Activated CD4-positive, alpha-beta T cell treated with anti-CD3 and anti-CD28 coated beads, Interleukin-2, amount 50 U/mL, for 4 hours (primary cell): ENCODE data around the gene SERPINB6.
A peak's percentile ranks its signal among the peaks of the same experiment; 100 is the strongest.

Source experiments
- DNase-seq, 2 experiments: peaks; one replicate each; pipeline ENCODE4 v3.0.0-alpha.2; 2020

Gene SERPINB6

DNA sequence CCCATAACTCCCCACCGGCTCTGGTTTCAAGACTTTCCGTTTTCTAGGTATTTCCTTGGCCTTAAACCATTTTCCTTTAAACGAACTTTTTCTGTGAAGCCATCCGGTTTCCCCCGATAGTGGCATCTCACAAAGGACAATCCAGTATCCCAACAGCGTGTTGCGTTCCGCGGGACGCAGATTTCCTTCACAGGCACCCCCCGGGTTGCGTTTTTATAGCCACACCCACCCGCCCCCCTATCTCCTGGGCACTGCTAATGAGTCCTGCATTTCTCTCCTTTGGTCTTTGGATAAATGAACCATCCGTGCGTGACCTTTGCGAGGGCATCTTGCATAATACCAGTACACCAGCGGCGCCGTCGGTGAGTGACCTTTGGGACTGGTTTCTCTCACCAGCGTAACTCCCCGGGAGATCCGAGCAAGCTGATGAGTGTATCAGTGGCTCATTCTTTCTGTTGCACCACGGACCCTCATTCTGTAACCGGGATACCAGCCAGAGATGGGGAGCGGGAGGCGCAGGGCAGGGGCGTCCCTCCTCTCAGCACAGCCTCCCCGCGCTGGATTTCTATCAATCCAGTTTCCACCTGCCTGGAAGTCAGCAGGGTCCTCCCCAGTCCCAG is 27.7 kb upstream of the SERPINB6 start:
- peak; percentile 57 to 60 for DNase-seq

DNA sequence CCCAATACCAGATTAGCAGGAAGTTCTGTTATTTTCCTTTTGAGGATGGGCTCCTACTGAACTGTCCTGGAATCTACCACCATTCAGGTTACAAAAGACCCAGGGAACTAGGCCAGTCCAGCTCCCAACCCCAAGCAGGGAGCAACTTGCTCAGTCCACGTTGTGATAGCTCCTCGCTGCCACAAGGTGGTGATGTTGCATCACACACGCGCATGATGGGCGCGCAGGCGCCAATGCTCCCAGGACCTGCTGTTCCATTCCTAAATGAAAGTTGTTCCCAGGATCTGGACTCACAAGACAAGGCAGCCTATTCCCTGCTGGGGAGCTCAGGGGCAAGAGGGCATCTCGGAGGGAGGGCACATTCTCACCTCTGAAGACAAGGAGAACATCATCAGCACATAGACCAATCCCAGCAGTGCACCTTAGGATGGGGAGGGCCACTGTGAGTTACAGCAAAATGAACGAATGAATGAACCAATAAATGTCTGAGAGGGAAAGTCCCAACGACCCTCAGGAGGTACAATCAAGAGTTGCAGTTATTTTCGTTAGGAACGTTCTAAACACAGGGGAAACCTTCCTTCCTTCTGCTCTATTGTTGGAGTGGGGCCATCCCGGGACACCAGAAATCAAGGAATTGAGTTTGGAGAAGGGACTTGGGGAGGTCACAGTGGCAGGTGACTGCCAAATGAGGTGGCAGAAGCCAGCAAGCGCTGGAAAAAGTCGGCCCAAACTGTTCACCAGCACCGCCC is 27.1 kb upstream of the SERPINB6 start:
- DNase-seq, result peak; percentile 33

DNA sequence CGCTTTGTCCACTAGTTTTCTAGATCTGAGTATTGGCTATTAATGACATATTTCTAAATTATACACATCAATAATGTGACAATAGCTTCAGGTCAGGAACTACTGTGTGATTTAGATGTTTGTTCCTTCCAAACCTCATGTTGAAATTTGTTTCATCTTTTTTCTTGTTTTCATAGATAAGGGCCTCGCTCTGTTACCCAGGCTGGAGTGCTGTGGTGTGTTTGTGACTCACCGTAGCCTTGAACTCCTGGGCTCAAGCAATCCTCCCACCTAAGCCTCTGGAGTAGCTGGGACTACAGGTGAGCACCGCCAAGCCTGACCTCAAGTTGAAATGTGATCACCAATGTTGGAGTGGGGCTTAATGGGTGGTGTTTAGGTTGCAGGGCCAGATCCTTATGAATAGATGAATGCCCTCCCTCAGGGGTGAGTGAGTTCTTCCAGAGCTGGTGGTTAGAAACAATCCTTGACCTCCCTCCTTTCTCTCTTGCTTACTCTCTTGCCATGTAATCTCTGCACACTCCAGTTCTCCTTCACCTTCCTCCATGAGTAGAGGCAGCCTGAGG is 22.5 kb upstream of the SERPINB6 start:
- DNase-seq, result no peak

DNA sequence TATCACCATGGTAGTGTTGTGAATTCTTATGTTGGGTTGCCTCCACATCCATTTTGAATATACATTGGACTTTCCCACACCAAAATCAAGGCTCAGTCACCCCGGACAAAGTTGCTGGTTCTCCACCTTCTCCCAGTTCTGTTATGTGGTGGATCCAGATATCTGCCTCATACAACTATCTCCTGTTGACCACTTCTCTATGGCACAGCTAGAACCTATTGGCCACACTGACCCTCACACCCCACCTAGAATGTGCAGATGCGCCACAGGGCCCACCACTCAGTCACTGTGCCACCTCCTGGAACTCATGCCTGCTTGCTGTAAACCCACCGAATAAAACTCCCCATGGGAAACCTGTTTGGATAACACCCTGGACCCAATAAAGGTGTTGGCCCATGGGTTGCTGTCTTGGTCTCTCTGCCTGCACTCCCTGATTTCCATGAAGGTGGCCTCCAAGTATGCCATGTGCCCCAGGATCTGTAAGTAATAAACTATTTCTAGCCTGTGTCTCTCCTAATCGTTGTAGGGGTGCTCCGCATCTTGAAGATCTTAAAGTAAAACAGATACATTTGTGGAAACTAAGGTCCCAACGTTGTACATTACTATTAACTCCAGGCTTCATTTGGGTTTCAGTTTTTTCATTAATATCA is 21.1 kb upstream of the SERPINB6 start:
- DNase-seq, result no peak

DNA sequence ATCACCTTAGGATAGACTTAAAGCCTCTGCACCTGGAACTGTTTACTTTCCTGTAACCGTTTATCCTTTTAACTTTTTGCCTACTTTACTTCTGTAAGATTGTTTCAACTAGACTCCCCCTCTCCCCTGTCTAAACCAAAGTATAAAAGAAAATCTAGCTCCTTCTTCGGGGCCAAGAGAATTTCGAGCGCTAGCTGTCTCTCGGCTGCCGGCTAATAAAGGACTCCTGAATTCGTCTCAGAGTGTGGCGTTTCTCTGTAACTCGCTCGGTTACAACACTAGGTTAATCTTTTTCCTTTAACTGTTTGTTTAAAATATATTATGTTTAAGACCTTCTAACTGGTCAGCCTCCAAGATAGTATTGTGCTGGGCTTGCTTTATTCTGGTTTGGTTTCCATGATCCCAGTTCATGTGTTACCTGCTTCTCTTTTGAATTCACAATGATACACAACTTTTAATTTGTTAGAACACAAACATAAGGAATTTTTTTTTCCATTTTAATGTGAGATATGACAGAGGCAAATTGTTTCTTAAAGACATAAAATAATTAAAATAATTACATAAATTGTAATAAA is 19.7 kb upstream of the SERPINB6 start:
- no peak for DNase-seq

DNA sequence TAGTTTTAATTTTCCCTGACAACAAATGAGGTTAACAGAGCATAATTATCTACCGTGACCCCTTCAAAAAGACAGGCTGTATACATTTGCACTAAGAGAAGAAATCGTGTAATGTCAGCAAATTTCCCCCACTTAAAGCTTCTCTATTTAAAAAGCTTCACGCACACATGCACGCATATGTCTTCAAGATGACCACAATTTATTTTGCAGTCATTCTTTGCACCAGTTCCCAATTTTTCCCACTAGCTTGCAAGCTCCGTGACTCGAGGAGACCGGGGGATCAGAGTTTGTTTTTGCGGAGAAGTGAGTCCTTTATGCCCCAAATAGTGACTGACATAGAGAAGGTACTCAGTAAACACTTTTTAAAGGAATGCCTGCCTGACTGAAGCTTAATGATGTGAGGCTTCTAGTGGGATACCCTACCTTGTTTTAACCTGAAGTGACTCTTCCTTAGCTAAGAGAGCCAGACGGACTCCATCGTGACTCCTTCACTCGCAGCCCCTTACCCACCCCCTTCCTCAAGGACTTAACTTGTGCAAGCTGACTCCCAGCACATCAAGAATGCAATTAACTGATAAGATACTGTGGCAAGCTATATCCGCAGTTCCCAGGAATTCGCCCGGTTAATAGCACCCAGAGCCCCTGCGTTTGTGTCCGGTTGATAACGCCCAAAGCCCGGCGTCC is 19.0 kb upstream of the SERPINB6 start:
- no peak for DNase-seq

DNA sequence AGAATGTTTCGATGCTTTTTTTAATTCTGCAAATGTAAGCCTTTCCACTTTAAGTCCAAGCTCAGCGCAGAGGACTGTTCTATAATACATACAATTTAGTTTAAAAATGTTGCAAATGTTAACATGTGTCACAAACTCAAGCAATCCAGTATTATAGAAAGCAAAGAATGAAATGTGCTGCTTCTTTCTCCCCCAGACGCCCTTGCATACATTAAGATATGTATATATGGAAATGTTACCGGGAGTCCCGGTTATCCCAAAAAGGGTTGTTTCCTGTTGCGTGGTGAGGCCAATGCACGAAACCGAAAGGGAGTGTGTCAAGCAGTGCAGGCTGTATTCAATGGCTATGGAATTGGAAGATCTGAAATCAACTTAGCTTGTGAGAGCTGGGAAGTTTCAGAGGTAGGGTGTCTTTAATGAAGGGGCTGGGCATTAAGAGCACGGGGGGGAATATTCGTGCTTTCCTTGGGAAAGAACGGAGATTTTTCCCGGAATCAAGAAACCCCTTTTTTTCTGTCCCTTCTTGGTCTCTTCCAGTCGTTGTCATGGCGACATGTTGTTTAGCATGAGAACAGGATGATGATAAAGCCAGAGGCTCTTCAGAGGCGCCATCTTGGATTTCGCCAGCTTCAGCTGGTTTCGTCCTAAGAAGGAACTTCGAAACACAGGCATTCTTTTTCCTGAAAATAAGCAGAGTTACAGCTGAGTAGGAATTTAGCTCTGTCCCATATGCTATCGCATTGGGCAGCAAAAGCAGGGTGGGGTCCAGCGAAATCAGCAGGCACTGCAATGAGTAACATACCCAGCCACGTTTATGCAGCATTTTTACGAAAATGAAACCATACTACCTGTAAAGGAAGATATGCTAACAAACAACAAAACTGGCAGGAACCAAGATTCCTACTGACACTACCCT is 18.2 kb upstream of the SERPINB6 start:
- peak; percentile 52 to 62 for DNase-seq

DNA sequence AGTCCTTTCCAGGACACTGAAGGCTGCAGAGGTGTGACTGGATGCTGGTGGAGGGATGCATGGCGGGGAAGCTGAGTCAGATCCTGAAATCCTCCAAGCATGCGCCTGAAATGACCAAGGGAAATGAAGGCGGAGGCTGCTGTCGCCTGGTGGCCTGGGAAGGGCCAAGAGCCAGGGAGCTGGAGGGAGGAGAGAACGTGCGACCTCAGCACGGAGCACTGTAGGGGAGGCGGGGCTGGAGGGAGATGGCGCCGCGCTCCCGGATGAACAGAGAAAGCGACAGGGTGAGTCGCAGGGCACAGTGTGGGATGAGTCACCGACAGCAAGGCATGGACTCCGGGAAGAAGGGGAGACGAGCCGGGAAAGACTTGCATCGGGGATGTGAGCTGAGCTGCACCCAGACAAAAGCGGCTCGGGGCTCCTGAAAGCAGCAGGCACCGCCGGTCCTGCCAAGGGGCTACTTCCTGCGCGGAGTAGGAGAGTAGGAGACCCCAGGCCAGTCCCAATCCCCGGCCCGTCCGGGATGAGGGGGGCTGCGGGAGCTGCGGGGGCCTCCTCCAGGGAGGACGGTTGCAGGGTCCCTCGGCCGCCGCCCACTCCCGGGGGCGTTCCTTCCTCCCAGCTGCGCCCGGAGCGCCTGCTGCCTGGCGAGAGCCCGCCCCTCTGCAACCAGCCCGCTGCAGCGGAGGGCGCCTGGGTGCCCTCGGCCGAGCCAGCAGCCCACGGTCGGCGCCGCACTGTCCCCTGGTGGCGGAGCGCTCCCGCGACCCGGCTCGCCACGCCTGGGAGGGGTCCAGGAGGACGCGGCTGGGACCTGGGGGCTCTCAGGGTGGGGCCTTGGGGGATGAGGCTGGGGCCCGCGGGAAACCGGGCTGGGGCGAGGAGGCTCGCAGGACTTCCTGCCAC is 17.3 kb upstream of the SERPINB6 start:
- peak; percentile 61 to 62 for DNase-seq

DNA sequence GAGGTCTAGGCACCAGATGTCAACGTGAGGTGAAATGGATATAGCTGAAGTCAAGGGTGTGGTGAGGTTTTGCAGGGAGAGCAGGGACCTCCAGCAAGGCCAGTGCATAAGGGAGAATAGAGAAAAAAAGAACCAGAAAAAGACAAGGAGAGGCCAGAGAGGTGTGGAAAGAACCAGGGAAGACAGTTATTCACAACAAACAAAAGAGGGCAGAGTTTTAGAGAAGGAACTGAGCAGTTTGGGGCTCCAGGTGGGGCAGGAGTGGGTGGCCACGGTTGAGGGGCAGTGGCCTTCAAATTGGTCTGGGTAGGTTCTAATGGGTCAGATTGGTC is 16.7 kb upstream of the SERPINB6 start:
- DNase-seq, result no peak

DNA sequence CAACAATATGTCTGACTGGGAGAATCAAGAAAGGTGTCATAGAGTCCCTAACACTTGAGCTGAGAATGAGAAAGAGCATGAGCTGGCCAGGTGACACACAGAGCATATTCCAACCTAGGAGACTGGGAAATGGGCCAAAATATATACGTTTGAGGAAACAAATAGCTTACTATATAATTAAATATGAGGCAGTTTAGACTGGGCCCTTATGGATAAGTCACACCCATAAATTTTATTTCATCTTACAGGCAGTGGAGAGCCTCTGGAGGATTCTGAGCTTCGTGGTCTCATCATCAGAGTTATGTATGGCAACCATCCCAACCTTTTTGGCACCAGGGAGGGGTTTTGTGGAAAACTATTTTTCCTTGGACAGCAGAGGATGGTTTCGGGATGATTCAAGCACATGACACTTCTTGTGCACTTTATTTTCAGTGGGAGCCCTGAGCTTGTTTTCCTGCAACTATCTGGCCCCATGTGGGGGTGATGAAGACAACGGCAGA is 15.4 kb upstream of the SERPINB6 start:
- no peak for DNase-seq

DNA sequence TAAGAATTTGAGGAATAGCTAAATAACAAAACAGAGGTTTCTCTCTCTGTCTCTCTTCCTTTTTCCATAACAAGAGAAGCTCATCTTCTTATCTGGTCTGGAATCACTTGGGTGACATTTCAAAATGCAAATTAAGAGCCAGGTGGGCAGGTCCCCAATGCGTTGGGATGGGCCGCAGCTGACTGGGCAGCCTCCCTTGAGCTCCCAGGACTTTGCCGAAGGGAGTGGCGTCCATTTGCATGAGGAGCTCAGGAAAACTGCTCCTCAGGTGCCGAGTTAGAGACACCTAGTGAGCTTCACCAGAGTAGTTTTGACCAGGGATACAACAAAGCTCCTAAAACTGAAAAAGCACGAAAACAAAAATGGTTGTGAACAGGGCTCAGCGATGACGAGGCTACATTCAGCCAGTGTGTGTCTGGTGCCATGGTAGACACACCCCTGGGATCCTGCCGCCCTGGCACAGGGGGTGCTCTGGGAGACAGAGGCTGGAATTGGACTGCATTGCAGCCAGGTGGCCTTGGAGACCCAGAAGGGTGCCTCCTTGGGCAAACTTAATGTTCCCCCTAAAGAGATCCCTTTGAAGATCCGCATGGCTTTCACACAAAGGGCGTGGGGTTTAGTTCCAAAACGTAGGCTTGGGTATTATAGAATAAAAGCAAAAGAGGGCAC is 13.5 kb upstream of the SERPINB6 start:
- no peak for DNase-seq

DNA sequence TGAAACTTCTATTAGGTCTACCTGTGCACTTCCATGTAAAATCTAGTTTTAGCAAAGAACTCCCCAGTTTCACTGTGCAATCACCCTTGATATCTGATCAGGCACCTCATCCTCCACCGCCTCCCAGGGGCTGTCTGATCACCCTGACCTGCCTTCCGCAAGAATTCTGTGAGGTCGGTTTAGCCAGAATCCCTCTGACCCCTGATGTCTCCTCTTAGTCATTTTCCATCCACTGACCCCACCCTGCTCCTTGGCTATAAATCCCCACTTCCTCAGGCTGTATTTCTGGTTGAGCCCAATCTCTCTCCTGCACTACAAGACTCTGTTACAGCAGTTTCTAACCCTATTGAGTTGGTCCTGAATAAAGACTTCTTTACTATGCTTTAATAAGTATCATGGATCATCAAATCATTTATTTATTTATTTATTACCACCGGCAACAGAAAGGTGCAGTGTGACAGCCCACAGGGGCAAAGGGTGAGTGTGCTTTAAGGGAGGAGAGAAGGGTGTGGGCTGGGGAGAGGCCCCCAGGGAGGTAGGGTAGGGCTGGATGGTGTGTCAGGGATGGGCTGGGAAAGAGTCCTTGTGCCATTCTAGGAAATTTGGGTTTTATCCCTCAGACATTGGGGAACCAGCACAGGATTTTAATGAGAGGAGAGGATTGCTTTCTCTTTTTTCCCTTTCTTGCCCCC is 11.2 kb upstream of the SERPINB6 start:
- DNase-seq, result no peak

DNA sequence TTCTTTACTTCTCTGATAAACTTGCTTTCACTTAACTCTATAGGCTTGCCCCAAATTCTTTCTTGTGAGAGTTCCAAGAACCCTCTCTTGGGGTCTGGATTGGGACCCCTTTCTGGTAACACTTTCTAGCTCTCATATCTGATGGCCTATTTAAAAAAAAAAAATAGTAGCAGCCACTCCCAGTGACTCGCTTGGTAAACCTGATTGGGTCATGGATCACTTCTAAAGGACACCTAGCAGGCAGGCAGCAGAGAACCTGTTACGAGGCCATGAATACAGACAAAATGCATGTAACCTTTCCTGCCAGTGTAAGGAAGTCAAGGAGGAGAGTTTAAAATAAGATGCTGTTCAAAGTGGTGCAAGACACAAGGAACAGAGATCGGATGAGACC is 9.1 kb upstream of the SERPINB6 start:
- DNase-seq, result no peak

DNA sequence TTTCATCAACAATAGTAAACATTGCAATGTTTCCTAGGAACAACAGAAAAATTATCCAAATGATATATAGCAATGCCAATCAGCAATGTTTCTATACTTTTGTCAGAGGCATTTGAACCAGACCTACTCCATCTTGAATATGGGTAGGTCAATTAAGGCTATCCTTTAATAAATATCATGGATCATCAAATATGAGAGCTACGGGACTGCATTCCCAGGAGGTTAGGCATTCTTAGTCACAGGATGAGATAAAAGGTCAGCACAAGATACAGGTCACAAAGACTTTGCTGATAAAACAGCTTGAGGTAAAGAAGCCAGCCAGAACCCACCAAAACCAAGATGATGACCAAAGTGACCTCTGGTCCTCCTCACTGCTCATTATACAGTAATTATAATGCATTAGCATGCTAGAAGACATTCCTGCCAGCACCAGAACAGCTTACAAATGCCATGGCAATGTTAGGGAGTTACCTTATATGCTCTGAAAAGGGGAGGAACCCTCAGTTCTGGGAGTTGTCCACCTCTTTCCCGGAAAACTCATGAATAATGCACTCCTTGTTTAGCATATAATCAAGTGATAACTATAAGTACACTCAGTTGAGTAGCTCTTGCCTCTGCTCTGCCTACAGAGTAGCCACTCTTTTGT is 8.6 kb upstream of the SERPINB6 start:
- DNase-seq, result no peak

DNA sequence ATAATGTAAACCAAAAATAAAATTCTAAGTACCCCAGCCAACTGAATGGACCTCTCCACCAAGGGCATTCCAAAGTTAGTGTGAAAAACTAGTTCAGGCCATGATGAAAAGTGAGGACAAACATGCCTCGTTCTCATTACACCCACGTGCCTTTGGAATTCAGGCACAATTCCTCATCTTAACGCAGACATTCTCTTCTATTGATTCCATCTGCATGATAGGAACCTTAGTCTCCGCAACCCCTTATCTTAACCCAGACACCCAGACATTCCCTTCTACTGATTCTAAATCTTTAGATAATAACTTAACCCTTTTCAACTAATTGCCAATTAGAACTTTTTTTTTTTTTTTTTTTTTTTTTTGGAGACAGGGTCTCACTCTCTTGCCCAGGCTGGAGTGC is 7.6 kb upstream of the SERPINB6 start:
- no peak for DNase-seq

DNA sequence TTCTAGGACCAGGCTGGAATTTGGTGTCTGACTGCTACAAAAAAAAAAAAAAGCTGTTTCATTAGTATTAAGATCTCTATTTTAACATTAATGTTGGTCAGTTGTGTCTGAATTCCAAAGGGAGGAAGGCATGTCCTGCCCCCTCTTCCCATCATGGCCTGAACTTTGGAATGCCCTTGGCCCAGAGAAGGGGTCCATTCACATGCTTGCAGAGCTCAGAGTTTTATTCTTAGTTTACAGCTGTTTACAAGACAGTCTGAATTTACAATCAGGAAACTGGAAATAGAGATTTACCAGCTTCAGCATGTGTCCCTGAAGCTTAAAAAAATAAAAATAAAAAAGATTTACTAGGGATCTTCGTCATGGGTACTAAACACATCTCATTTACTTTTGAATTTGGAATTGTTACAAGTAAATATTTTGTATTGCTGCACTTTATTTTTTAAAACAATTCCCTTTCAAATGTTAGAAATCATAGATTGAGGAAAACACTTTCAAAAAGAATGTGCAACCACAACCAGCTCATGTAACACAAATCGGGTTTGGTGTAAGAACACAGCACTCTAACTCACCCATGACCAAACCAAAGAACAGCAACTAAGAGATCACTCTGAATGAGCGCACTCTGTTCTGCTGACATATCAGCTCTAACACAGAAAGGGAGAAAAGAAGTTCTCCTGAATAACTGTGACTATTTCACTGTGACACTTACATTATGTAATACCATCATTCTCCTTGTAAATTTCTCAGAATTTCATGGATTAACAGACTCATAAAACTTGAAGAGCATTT is 6.6 kb upstream of the SERPINB6 start:
- DNase-seq, result no peak

DNA sequence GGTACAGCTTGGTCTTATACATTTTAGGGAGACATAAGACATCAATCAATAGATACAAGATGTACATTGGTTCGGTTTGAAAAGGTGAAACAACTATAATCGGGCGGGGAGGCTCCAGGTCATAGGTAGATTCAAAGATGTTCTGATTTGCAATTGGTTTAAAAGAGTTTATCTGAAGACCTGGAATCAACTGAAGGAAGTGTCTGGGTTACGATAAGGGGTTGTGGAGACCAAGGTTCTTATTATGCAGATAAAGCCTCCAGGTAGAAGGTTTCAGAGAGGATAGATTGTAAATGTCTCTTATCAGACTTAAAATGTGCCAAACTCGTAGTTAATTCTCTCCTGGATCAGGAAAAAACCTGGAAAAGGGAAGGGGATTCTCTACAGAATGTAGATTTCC is 5.9 kb upstream of the SERPINB6 start:
- no peak for DNase-seq

DNA sequence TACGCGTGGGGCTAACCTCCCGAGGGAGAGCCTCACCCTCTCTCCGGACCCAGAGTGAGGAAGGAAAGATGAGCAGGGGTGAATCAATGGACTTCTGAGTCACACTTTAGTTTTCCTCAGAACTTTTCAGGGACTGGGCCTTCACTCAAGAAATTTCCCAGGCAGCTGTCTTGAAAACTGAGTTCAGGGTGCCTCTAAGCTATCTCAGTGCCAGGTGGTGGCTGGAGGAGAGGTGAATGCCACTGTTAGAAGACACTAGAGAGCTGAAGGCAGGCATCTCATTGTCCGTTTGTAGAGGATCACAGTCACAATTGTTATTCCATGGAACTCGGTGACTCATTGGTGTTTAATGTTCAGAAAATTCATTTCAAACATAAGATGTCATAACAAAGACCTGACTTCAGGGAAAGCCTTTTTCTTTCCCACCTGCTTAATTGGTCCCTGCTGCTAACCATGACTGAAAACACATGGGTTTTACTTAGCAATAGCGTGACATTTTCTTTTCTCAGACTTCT is 5.3 kb upstream of the SERPINB6 start:
- no peak for DNase-seq
